Measurements from ENCODE around the gene RAB30.

The RAB30 gene

GRCh38 chr11:82995754-82996398, 75.8 kb downstream of the RAB30 start:
- TF ChIP-seq YY1 (IDR thresholded peaks at IDR 0.05; ENCODE audit: low read depth) (no peak), TCF12 (IDR thresholded peaks at IDR 0.05; ENCODE audit: low read depth) (no peak), REST (IDR thresholded peaks at IDR 0.05; ENCODE audit: low read depth) (no peak), USF1 (IDR thresholded peaks at IDR 0.05) (no peak), TAF1 (IDR thresholded peaks at IDR 0.05; ENCODE audit: low read depth) (no peak), NFIC (IDR thresholded peaks at IDR 0.05) (no peak)

- TF ChIP-seq REST (IDR thresholded peaks at IDR 0.05; ENCODE audit: low read depth) (no peak), TCF12 (IDR thresholded peaks at IDR 0.05; ENCODE audit: low read depth) (no peak), CREB1 (IDR thresholded peaks at IDR 0.05; ENCODE audit: low read depth) (no peak), EGR1 (IDR thresholded peaks at IDR 0.05) (no peak), USF1 (IDR thresholded peaks at IDR 0.05) (no peak), CEBPB (IDR thresholded peaks at IDR 0.05) (no peak), YY1 (IDR thresholded peaks at IDR 0.05; ENCODE audit: low read depth) (no peak), EP300 (IDR thresholded peaks at IDR 0.05; ENCODE audit: borderline replicate concordance) (no peak), TAF1 (IDR thresholded peaks at IDR 0.05; ENCODE audit: low read depth) (no peak), MAX (IDR thresholded peaks at IDR 0.05) (no peak), RAD21 (IDR thresholded peaks at IDR 0.05; ENCODE audit: low read depth) (no peak), NFIC (IDR thresholded peaks at IDR 0.05) (no peak), TEAD4 (IDR thresholded peaks at IDR 0.05) (no peak), FOXM1 (IDR thresholded peaks at IDR 0.05; ENCODE audit: borderline replicate concordance, low read depth) (no peak)
Observed at GRCh38 chr11:82995235-82995634, 76.5 kb downstream of the RAB30 start.

GRCh38 chr11:82994604-82995230, 77.0 kb downstream of the RAB30 start:
- TF ChIP-seq TCF12 (IDR thresholded peaks at IDR 0.05; ENCODE audit: low read depth) = no peak
- TF ChIP-seq FOXM1 (IDR thresholded peaks at IDR 0.05; ENCODE audit: borderline replicate concordance, low read depth) = no peak
- no peak for TF ChIP-seq YY1 (IDR thresholded peaks at IDR 0.05; ENCODE audit: low read depth)
- no peak for TF ChIP-seq MAX (IDR thresholded peaks at IDR 0.05)
- no peak for TF ChIP-seq EP300 (IDR thresholded peaks at IDR 0.05; ENCODE audit: borderline replicate concordance)
- TF ChIP-seq REST (IDR thresholded peaks at IDR 0.05; ENCODE audit: low read depth) = no peak
- no peak for TF ChIP-seq RAD21 (IDR thresholded peaks at IDR 0.05; ENCODE audit: low read depth)
- no peak for TF ChIP-seq NFIC (IDR thresholded peaks at IDR 0.05)
- TF ChIP-seq USF1 (IDR thresholded peaks at IDR 0.05) = no peak
- no peak for TF ChIP-seq TAF1 (IDR thresholded peaks at IDR 0.05; ENCODE audit: low read depth)
- TF ChIP-seq CEBPB (IDR thresholded peaks at IDR 0.05) = no peak
- no peak for TF ChIP-seq TEAD4 (IDR thresholded peaks at IDR 0.05)
- TF ChIP-seq CREB1 (IDR thresholded peaks at IDR 0.05; ENCODE audit: low read depth) = no peak
- no peak for TF ChIP-seq ZBTB7A (IDR thresholded peaks at IDR 0.05; ENCODE audit: low read depth)

- TF ChIP-seq CEBPB (IDR thresholded peaks at IDR 0.05) (no peak), ZBTB7A (IDR thresholded peaks at IDR 0.05; ENCODE audit: low read depth) (no peak), TAF1 (IDR thresholded peaks at IDR 0.05; ENCODE audit: low read depth) (no peak), TEAD4 (IDR thresholded peaks at IDR 0.05) (no peak), TCF12 (IDR thresholded peaks at IDR 0.05; ENCODE audit: low read depth) (no peak), FOXM1 (IDR thresholded peaks at IDR 0.05; ENCODE audit: borderline replicate concordance, low read depth) (no peak), EP300 (IDR thresholded peaks at IDR 0.05; ENCODE audit: borderline replicate concordance) (no peak), USF1 (IDR thresholded peaks at IDR 0.05) (no peak), CREB1 (IDR thresholded peaks at IDR 0.05; ENCODE audit: low read depth) (no peak)
Observed at GRCh38 chr11:82992223-82992622, 79.5 kb downstream of the RAB30 start.

All from Ishikawa (cell line).